DLD1 (cell line): Measurements from ENCODE around the gene KCNF1.

Experiments used
- in situ Hi-C: cut with HindIII; loops from 2 replicates; pipeline ENCODE4 v1.10.0; 2017; ENCODE audit warnings: low sequenced_read_pairs

The KCNF1 gene

GRCh38 chr2:10960606-10961489, 49.1 kb downstream of the KCNF1 start:
- in situ Hi-C loops, result no loop called here

- in situ Hi-C loops, result no loop called here
Measured at GRCh38 chr2:10961490-10961875, 49.7 kb downstream of the KCNF1 start.

GRCh38 chr2:10962004-10962403, 50.3 kb downstream of the KCNF1 start:
- in situ Hi-C loops, result no loop called here

GRCh38 chr2:10963155-10963554, 51.4 kb downstream of the KCNF1 start:
- in situ Hi-C loops, result no loop called here
